ENCODE results near the gene SLAIN2. TPM values are rescaled to one million over a fixed set of nuclear protein-coding genes. Genes with fewer than 3 reads are reported as not detected.
A peak's percentile ranks its signal among the peaks of the same experiment; 100 is the strongest.

SLAIN2 gene
- total RNA-seq, 2 donors from 2014 or later: 82.1 to 199 TPM

DNA sequence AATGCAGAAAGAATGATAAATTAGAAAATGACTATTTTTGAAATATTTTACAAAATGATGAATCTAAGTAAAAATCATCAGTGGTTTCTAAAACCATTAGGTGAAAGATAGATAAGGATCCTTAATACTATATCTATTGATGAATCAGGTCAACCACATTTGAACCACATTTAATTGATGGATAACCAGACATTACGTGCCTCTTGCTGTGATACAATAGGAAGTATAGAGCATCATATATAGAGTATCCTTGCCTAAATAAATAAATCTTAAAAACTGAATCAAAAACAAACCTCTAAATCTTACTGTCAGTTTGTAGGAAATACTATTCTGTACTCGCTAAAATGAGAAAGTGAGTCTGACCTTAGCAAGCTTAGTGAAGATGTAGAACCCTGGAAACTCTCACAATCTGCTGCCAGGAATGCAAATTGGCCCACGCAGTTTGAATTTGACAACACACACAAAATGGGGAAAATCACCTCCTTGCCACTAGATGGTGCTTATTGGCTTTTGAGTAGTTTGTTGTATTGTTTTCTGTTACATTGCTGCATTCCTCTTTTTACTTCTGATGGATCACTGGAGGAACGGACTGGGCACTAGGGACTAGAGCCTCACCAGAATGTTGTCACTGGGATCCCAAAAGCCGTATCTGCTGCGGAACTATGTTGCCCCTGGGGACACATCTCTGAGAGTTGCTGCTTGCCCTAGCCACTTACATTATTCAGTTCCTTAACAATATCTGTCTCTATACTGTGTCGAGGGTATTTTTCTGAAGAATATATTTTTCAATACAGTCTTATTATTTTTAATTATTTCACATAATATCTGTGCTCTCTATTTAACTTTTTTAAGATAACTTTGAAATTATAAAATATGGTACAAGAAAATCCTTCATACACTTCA lies 25.4 kb upstream of the SLAIN2 start:
- no peaks in the 10 kb centered on the region for H3K9me3 ChIP-seq
- no peak overlapping the region for H3K4me3 ChIP-seq
- no peak for DNase-seq (ENCODE audit: low spot score)
- H3K27ac ChIP-seq: no peak overlapping the region
- H3K36me3 ChIP-seq: no peaks in the 10 kb centered on the region
- TF ChIP-seq, protein P1, sequence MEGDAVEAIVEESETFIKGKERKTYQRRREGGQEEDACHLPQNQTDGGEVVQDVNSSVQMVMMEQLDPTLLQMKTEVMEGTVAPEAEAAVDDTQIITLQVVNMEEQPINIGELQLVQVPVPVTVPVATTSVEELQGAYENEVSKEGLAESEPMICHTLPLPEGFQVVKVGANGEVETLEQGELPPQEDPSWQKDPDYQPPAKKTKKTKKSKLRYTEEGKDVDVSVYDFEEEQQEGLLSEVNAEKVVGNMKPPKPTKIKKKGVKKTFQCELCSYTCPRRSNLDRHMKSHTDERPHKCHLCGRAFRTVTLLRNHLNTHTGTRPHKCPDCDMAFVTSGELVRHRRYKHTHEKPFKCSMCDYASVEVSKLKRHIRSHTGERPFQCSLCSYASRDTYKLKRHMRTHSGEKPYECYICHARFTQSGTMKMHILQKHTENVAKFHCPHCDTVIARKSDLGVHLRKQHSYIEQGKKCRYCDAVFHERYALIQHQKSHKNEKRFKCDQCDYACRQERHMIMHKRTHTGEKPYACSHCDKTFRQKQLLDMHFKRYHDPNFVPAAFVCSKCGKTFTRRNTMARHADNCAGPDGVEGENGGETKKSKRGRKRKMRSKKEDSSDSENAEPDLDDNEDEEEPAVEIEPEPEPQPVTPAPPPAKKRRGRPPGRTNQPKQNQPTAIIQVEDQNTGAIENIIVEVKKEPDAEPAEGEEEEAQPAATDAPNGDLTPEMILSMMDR (IDR thresholded peaks at IDR 0.05): peak; percentile 36 to 66
- no peaks in the 10 kb centered on the region for H3K4me1 ChIP-seq
- H3K27me3 ChIP-seq: no peaks in the 10 kb centered on the region

DNA sequence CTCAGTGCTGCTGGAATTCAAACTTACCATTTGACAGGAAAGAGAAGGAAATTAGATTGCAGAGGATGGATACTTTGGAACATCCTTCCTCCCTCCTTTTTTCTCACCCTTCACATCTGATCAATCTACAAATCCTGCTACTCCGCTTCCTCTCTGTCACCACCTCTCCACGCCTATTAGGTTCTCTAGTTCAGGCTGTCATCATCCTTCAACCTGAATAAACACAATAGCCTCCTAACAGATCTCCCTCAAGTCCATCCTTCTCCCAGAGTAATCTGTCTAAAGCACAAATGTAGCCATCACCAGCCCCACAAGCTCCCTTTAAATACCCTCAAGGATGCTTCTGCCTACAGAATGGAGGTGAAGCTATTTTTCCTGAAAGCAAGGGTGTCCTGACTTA lies 20.0 kb upstream of the SLAIN2 start:
- Histone ChIP-seq H3K9me3 (no peaks in the 10 kb centered on the region), H3K36me3 (no peaks in the 10 kb centered on the region), H3K27me3 (no peaks in the 10 kb centered on the region), H3K27ac (no peak overlapping the region), H3K4me1 (no peaks in the 10 kb centered on the region), H3K4me3 (no peak overlapping the region)
- TF ChIP-seq, protein P1 (IDR thresholded peaks at IDR 0.05): no peak
- no peak for DNase-seq (ENCODE audit: low spot score)

DNA sequence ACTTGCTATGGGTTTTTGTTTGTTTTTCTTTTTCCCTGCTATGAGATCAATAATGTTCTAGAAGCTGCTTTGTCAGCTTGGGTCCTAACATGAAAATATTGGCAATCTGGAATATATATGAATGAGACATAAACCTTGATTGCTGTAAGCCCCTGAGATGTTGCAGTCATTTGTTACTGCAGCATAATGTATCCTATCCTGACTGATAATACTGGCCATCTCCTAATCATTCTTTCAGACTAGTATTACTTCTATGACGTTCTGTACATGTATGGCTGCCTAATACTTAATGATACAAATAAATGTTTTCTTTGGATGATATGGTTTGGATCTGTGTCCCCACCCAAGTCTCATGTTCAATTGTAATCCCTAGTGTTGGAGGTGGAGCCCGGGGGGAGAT lies 19.3 kb upstream of the SLAIN2 start:
- H3K4me1 ChIP-seq: no peaks in the 10 kb centered on the region
- TF ChIP-seq, protein P1 (IDR thresholded peaks at IDR 0.05): no peak
- H3K27ac ChIP-seq: no peak overlapping the region
- DNase-seq (ENCODE audit: low spot score): no peak
- no peaks in the 10 kb centered on the region for H3K36me3 ChIP-seq
- H3K4me3 ChIP-seq: no peak overlapping the region
- no peaks in the 10 kb centered on the region for H3K27me3 ChIP-seq
- H3K9me3 ChIP-seq: no peaks in the 10 kb centered on the region

DNA sequence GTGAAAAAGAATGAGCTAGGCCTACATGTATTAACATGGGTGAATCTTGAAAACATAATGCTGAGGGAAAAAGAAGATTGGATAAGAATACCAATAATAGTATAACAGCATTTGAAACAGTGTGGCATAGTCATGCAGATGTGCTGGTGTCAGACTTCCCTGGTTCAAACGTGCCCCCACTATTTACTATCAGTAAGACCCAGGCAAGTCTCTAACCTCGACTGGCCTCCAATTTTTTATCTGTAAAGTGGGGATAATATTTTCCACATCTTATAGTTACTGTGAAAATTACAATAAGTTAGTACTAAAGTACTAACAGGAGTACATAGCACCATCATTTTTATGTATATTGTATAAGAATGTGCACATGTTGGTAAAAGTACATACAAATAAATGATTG lies 17.0 kb upstream of the SLAIN2 start:
- Histone ChIP-seq H3K4me1 (no peaks in the 10 kb centered on the region), H3K27ac (no peak overlapping the region), H3K27me3 (no peaks in the 10 kb centered on the region), H3K9me3 (no peaks in the 10 kb centered on the region), H3K4me3 (no peak overlapping the region), H3K36me3 (no peaks in the 10 kb centered on the region)
- TF ChIP-seq, protein P1 (IDR thresholded peaks at IDR 0.05): no peak
- no peak for DNase-seq (ENCODE audit: low spot score)

DNA sequence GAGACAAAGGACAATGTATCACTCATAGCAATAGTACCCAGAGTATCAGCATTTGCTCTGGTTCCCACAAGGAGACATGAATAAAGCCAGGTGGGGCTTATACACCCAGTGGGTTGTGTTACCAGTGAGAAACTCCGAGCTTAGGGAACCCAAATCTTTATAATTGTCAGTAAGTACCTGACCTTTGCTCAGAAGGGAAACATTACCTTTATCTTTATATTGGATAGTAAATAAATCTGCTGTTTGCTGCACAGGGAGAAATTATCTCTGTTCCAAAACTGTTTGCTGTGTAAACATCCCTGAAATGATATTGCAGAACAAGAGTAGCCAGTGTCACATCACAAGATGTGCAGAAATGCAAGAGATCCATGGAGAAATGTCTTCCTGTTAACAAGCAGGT lies 12.1 kb upstream of the SLAIN2 start:
- Histone ChIP-seq H3K36me3 (no peaks in the 10 kb centered on the region), H3K4me1 (no peaks in the 10 kb centered on the region), H3K4me3 (no peak overlapping the region), H3K9me3 (no peaks in the 10 kb centered on the region), H3K27me3 (no peaks in the 10 kb centered on the region), H3K27ac (no peak overlapping the region)
- DNase-seq (ENCODE audit: low spot score): no peak
- TF ChIP-seq, protein P1 (IDR thresholded peaks at IDR 0.05): no peak

All from right atrium auricular region (tissue), 2 donors.